Measurements from ENCODE around the gene GTPBP2.

GTPBP2 gene

GRCh38 chr6:43673444-43674084 is 44.5 kb upstream of the GTPBP2 start:
- H3F3A ChIP-seq (ENCODE audit: control insufficient read depth, insufficient read depth), result no peaks in the 10 kb centered on the region
- no peaks in the 10 kb centered on the region for H3K9me2 ChIP-seq (replicated peaks; ENCODE audit: control insufficient read depth, low read length)
- H3K4me3 ChIP-seq (ENCODE audit: low read length), result no peak overlapping the region
- H3K79me2 ChIP-seq (ENCODE audit: control insufficient read depth, low read length), result no peaks in the 10 kb centered on the region
- H4K20me1 ChIP-seq (ENCODE audit: control insufficient read depth, insufficient read depth, low read depth, low read length), result no peaks in the 10 kb centered on the region
- peaks cover under 1% of the 10 kb centered on the region; the same call in 1 of the 2 replicates for H3K4me1 ChIP-seq (ENCODE audit: control insufficient read depth, low read length)
- TF ChIP-seq CTCF (IDR thresholded peaks at IDR 0.05; ENCODE audit: low read depth, low read length, poor library complexity, severe bottlenecking), result no peak
- no peak for TF ChIP-seq EZH2phosphoT487 (IDR thresholded peaks at IDR 0.05; ENCODE audit: borderline replicate concordance, low read length)
- no peaks in the 10 kb centered on the region for H3K9me3 ChIP-seq (ENCODE audit: control insufficient read depth, insufficient read depth, low read length)
- H3K27me3 ChIP-seq (ENCODE audit: control insufficient read depth, low read length), result no peaks in the 10 kb centered on the region
- peaks cover 69% of the 10 kb centered on the region for H3K36me3 ChIP-seq (ENCODE audit: control insufficient read depth, low read length)
- no peak overlapping the region for H3K4me2 ChIP-seq (ENCODE audit: low read length)
- no peak overlapping the region for H3K27ac ChIP-seq (ENCODE audit: low read depth, low read length)

- Histone ChIP-seq H3K27me3 (ENCODE audit: control insufficient read depth, low read length) (no peaks in the 10 kb centered on the region), H3K36me3 (ENCODE audit: control insufficient read depth, low read length) (peaks cover 54% of the 10 kb centered on the region), H3K9me2 (replicated peaks; ENCODE audit: control insufficient read depth, low read length) (no peaks in the 10 kb centered on the region), H3K27ac (ENCODE audit: low read depth, low read length) (no peak overlapping the region), H3K4me1 (ENCODE audit: control insufficient read depth, low read length) (peaks cover 14% of the 10 kb centered on the region), H3K9me3 (ENCODE audit: control insufficient read depth, insufficient read depth, low read length) (no peaks in the 10 kb centered on the region), H3K79me2 (ENCODE audit: control insufficient read depth, low read length) (no peaks in the 10 kb centered on the region), H3F3A (ENCODE audit: control insufficient read depth, insufficient read depth) (no peaks in the 10 kb centered on the region), H3K4me2 (ENCODE audit: low read length) (no peak overlapping the region), H3K4me3 (ENCODE audit: low read length) (no peak overlapping the region), H4K20me1 (ENCODE audit: control insufficient read depth, insufficient read depth, low read depth, low read length) (no peaks in the 10 kb centered on the region)
- TF ChIP-seq EZH2phosphoT487 (IDR thresholded peaks at IDR 0.05; ENCODE audit: borderline replicate concordance, low read length), result no peak
- TF ChIP-seq CTCF (IDR thresholded peaks at IDR 0.05; ENCODE audit: low read depth, low read length, poor library complexity, severe bottlenecking), result no peak
Measured at GRCh38 chr6:43671801-43672690, 43.0 kb upstream of the GTPBP2 start.

GRCh38 chr6:43671011-43671800 is 42.1 kb upstream of the GTPBP2 start:
- no peaks in the 10 kb centered on the region for H3K79me2 ChIP-seq (ENCODE audit: control insufficient read depth, low read length)
- peaks cover 14% of the 10 kb centered on the region for H3K4me1 ChIP-seq (ENCODE audit: control insufficient read depth, low read length)
- H3K4me3 ChIP-seq (ENCODE audit: low read length), result no peak overlapping the region
- no peak overlapping the region for H3K27ac ChIP-seq (ENCODE audit: low read depth, low read length)
- H3K4me2 ChIP-seq (ENCODE audit: low read length), result no peak overlapping the region
- no peaks in the 10 kb centered on the region for H3F3A ChIP-seq (ENCODE audit: control insufficient read depth, insufficient read depth)
- no peaks in the 10 kb centered on the region for H3K27me3 ChIP-seq (ENCODE audit: control insufficient read depth, low read length)
- no peaks in the 10 kb centered on the region for H3K9me2 ChIP-seq (replicated peaks; ENCODE audit: control insufficient read depth, low read length)
- TF ChIP-seq EZH2phosphoT487 (IDR thresholded peaks at IDR 0.05; ENCODE audit: borderline replicate concordance, low read length) (no peak), CTCF (IDR thresholded peaks at IDR 0.05; ENCODE audit: low read depth, low read length, poor library complexity, severe bottlenecking) (no peak)
- H3K36me3 ChIP-seq (ENCODE audit: control insufficient read depth, low read length), result peaks cover 46% of the 10 kb centered on the region
- H4K20me1 ChIP-seq (ENCODE audit: control insufficient read depth, insufficient read depth, low read depth, low read length), result no peaks in the 10 kb centered on the region
- H3K9me3 ChIP-seq (ENCODE audit: control insufficient read depth, insufficient read depth, low read length), result no peaks in the 10 kb centered on the region

Measured in DOHH2 (cell line).